Lower leg skin (tissue), 3 donors: ENCODE data around the gene TRIM10.

Experiments used
- CTCF ChIP-seq, 3 donors: fragments of 450-650 bp; IDR thresholded peaks; one replicate each; pipeline ENCODE4 v1.5.1; 2016; ENCODE audit warnings: antibody characterized with exemption in 3 of 3, mild to moderate bottlenecking in 3 of 3, moderate library complexity in 2 of 3
- POLR2A ChIP-seq, 2 donors: fragments of 450-650 bp; IDR thresholded peaks; one replicate each; pipeline ENCODE4 v1.6.1; 2016 to 2017; ENCODE audit warnings: antibody characterized with exemption in 2 of 2, mild to moderate bottlenecking in 1 of 2, moderate library complexity in 1 of 2

- no peak for TF ChIP-seq CTCF (IDR thresholded peaks at IDR 0.05)
- no peak for TF ChIP-seq POLR2A (IDR thresholded peaks at IDR 0.05)
Observed at GRCh38 chr6:30200551-30201281, 39.7 kb upstream of the TRIM10 start.
